B cell (primary cell): ENCODE data around the gene GSTP1. TPM values are rescaled to one million over a fixed set of nuclear protein-coding genes. Genes with fewer than 3 reads are reported as not detected.

Experiments
- ATAC-seq: fragments of 200-7000 bp; cut with Tn5 transposase; one replicate; pipeline ENCODE4 v1.10.0; 2021; ENCODE audit warnings: low read depth, mild to moderate bottlenecking, moderate number of reproducible peaks, moderate library complexity
- CTCF ChIA-PET: fragments of 350-600 bp; sonication (Branson Sonifier 250); formaldehyde crosslinking; loops from one replicate; lab custom pipeline; 2021; ENCODE audit warnings: antibody characterized with exemption, inconsistent platforms; lab: Charles Lee
- POLR2A ChIA-PET: fragments of 350-600 bp; sonication (Branson Sonifier 250); formaldehyde crosslinking; loops from one replicate; lab custom pipeline; 2021; ENCODE audit warnings: antibody characterized with exemption; lab: Charles Lee
- DNase-seq: peaks from one replicate; pipeline ENCODE4 v3.0.0; 2013
- H2AFZ ChIP-seq: 2 replicates; pipeline ENCODE4 v1.6.1; 2012; ENCODE audit warnings: mild to moderate bottlenecking, low read depth, low read length; ENCODE audit not compliant: insufficient read depth, poor library complexity, severe bottlenecking
- H3K27ac ChIP-seq, 2 donors: 1 replicate in 1 of 2; 2 replicates in 1 of 2; pipeline ENCODE4 v1.5.1; 2012 to 2013; ENCODE audit warnings: low read length in 2 of 2, mild to moderate bottlenecking in 2 of 2, moderate library complexity in 1 of 2
- H3K27me3 ChIP-seq, 4 experiments: fragments of 200-600 bp in 1 of 4; sonication (generic) in 1 of 4; replicated peaks in 1 of 4; 1 replicate in 2 of 4; 2 replicates in 2 of 4; pipeline versions ENCODE4 v1.6.1 to v1.7.0; 2013 to 2016; ENCODE audit warnings: low read length in 3 of 4, mild to moderate bottlenecking in 2 of 4, mixed read lengths in 1 of 4, moderate library complexity in 1 of 4; ENCODE audit not compliant: insufficient read depth in 4 of 4, control insufficient read depth in 3 of 4; ENCODE audit errors: control extremely low read depth in 1 of 4
- H3K36me3 ChIP-seq, 2 experiments: replicated peaks in 1 of 2; 1 replicate in 1 of 2; 2 replicates in 1 of 2; pipeline versions ENCODE4 v1.6.1 to v1.7.1; 2013; ENCODE audit warnings: low read length in 1 of 2; ENCODE audit not compliant: insufficient read depth in 2 of 2, control insufficient read depth in 1 of 2; ENCODE audit errors: control extremely low read depth in 1 of 2, extremely low read depth in 1 of 2
- H3K4me1 ChIP-seq, 2 donors: fragments of 200-600 bp in 1 of 2; sonication (generic) in 1 of 2; 1 replicate in 1 of 2; 2 replicates in 1 of 2; pipeline versions ENCODE4 v1.5.1 to v1.6.1; 2013 to 2017; ENCODE audit warnings: low read length in 2 of 2; ENCODE audit not compliant: control insufficient read depth in 2 of 2, insufficient read depth in 2 of 2
- H3K4me2 ChIP-seq: replicated peaks from 2 replicates; pipeline ENCODE3; 2012; ENCODE audit warnings: mild to moderate bottlenecking, low read depth, low read length; ENCODE audit not compliant: poor library complexity, severe bottlenecking
- H3K4me3 ChIP-seq, 5 experiments: fragments of 200-600 bp in 1 of 5; sonication (generic) in 1 of 5; 1 replicate in 3 of 5; 2 replicates in 2 of 5; pipeline versions ENCODE4 v1.5.1 to v1.7.0; 2011 to 2016; ENCODE audit warnings: low read length in 4 of 5, mild to moderate bottlenecking in 4 of 5, low read depth in 2 of 5, control low read depth in 1 of 5, moderate library complexity in 1 of 5; ENCODE audit not compliant: insufficient read depth in 1 of 5; ENCODE audit errors: control extremely low read depth in 1 of 5, extremely low read depth in 1 of 5
- H3K79me2 ChIP-seq: fragments of 200-600 bp; sonication (generic); one replicate; pipeline ENCODE4 v1.6.0; 2016; ENCODE audit warnings: low read length; ENCODE audit not compliant: control insufficient read depth, insufficient read depth
- H3K9ac ChIP-seq: fragments of 200-600 bp; sonication (generic); 2 replicates; pipeline ENCODE4 v1.6.1; 2017; ENCODE audit warnings: mild to moderate bottlenecking, low read length, moderate library complexity
- H3K9me3 ChIP-seq, 3 donors: one replicate each; pipeline versions ENCODE4 v1.6.1 to v1.7.1; 2013; ENCODE audit warnings: low read length in 2 of 3; ENCODE audit not compliant: control insufficient read depth in 2 of 3, insufficient read depth in 1 of 3; ENCODE audit errors: control extremely low read depth in 1 of 3
- H4K20me1 ChIP-seq: 2 replicates; pipeline ENCODE4 v1.6.0; 2012; ENCODE audit warnings: mild to moderate bottlenecking, low read length; ENCODE audit not compliant: insufficient read depth, control insufficient read depth, poor library complexity, severe bottlenecking
- H3K27ac Mint-ChIP-seq: one replicate; pipeline ENCODE4 v1.8.0; 2021; ENCODE audit warnings: mixed read lengths
- H3K27me3 Mint-ChIP-seq: one replicate; pipeline ENCODE4 v1.8.0; 2021; ENCODE audit warnings: mixed read lengths
- H3K4me1 Mint-ChIP-seq: one replicate; pipeline ENCODE4 v1.8.0; 2021; ENCODE audit warnings: mixed read lengths
- H3K4me3 Mint-ChIP-seq: one replicate; pipeline ENCODE4 v1.8.0; 2021; ENCODE audit warnings: mixed read lengths
- H3K9me3 Mint-ChIP-seq: one replicate; pipeline ENCODE4 v1.8.0; 2022; ENCODE audit warnings: mixed read lengths; ENCODE audit not compliant: insufficient read depth
- EZH2 ChIP-seq: IDR thresholded peaks from 2 replicates; pipeline ENCODE4 v1.6.1; 2012; ENCODE audit warnings: borderline replicate concordance, low read depth, mild to moderate bottlenecking, moderate library complexity, low read length; ENCODE audit not compliant: insufficient read depth, poor library complexity, severe bottlenecking
- WGBS: methylation state at CpG from one replicate; pipeline ENCODE4 v1.1.5; 2013; ENCODE audit warnings: missing lambda C conversion rate; ENCODE audit not compliant: insufficient coverage; 5-methylcytosine and 5-hydroxymethylcytosine counted together
- intact Hi-C: fragments of 100-400 bp; cut with micrococcal nuclease; formaldehyde crosslinking; loops from one replicate; pipeline ENCODE4 v1.10.0; 2022
- polyA plus RNA-seq: library from polyadenylated mRNA; depleted of rRNA; stranded (reverse); fragments of >200 nt; gene quantifications from 2 replicates; pipeline ENCODE4 v1.2.3, GENCODE V29; 2012
- total RNA-seq, 2 donors: library from RNA; stranded (reverse); fragments of 120-200 nt in 1 of 2; gene quantifications; 1 replicate in 1 of 2; 2 replicates in 1 of 2; pipeline versions ENCODE4 v1.2.3 to v1.2.4, GENCODE V29; 2013 to 2022
- TF ChIP-seq, protein P1 (sequence below): fragments of 200-600 bp; IDR thresholded peaks from one replicate; pipeline ENCODE4 v1.8.0; 2022; ENCODE audit warnings: antibody characterized with exemption, mild to moderate bottlenecking

The GSTP1 gene
- total and polyA plus RNA-seq, 2 donors (not counting 1 experiment from before 2014, with no cell fraction given), result 200 to 313 TPM

DNA sequence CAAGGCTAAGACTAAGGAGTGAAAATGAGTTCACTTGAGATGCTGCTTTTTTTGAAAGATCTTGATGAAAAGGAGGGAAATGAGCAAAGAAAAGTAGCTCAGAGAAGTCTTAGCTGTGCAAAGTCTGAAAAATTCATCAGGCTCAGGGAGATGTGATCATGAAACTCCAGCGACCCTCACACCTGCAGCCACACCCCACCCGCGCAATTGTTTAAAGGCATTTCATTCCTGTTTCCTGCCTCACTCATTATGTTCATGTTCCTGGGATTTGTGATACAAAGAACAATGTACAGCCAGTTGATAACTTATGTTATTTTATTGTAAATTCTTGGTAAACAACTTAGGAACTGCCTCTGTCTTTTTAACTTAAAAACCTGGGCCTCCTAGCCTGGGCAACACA, 8.7 kb upstream of the GSTP1 start:
- Histone ChIP-seq H3K36me3 (no peaks in the 10 kb centered on the region), H3K27me3 (peaks cover 0 to 43% (median 14%) of the 10 kb centered on the region in 4 experiments), H2AFZ (no peak overlapping the region), H3K79me2 (no peaks in the 10 kb centered on the region), H3K9ac (no peak overlapping the region), H3K27ac (no peak overlapping the region), H3K9me3 (peaks cover 0 to 11% (median 0%) of the 10 kb centered on the region in 3 donors), H4K20me1 (no peaks in the 10 kb centered on the region), H3K4me3 (no peak overlapping the region), H3K4me2 (no peak overlapping the region), H3K4me1 (peaks cover 10% of the 10 kb centered on the region in 2 donors)
- CTCF ChIA-PET, result interaction anchor here (0.8 to 4.3 kb wide), 7 partner anchors 17 to 85 kb away, joined by 3 to 17 read pairs (median 3); partner anchors contain the start of gene TBX10
- no peak overlapping the region for H3K27ac Mint-ChIP-seq
- no peaks in the 10 kb centered on the region for H3K9me3 Mint-ChIP-seq
- no peak for ATAC-seq
- peaks cover 14% of the 10 kb centered on the region for H3K4me1 Mint-ChIP-seq
- H3K27me3 Mint-ChIP-seq, result peaks cover 33% of the 10 kb centered on the region
- intact Hi-C loops, result loop anchor here (5.0 kb wide), 1 partner anchor 137 kb away; no protein-coding TSS in a partner anchor
- no peak for TF ChIP-seq EZH2
- TF ChIP-seq, protein P1, sequence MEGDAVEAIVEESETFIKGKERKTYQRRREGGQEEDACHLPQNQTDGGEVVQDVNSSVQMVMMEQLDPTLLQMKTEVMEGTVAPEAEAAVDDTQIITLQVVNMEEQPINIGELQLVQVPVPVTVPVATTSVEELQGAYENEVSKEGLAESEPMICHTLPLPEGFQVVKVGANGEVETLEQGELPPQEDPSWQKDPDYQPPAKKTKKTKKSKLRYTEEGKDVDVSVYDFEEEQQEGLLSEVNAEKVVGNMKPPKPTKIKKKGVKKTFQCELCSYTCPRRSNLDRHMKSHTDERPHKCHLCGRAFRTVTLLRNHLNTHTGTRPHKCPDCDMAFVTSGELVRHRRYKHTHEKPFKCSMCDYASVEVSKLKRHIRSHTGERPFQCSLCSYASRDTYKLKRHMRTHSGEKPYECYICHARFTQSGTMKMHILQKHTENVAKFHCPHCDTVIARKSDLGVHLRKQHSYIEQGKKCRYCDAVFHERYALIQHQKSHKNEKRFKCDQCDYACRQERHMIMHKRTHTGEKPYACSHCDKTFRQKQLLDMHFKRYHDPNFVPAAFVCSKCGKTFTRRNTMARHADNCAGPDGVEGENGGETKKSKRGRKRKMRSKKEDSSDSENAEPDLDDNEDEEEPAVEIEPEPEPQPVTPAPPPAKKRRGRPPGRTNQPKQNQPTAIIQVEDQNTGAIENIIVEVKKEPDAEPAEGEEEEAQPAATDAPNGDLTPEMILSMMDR, result no peak
- no CpG with 5 or more reads among the region's 3 CpGs for WGBS
- DNase-seq, result no peak
- H3K4me3 Mint-ChIP-seq, result no peak overlapping the region
- POLR2A ChIA-PET, result no interaction called here

DNA sequence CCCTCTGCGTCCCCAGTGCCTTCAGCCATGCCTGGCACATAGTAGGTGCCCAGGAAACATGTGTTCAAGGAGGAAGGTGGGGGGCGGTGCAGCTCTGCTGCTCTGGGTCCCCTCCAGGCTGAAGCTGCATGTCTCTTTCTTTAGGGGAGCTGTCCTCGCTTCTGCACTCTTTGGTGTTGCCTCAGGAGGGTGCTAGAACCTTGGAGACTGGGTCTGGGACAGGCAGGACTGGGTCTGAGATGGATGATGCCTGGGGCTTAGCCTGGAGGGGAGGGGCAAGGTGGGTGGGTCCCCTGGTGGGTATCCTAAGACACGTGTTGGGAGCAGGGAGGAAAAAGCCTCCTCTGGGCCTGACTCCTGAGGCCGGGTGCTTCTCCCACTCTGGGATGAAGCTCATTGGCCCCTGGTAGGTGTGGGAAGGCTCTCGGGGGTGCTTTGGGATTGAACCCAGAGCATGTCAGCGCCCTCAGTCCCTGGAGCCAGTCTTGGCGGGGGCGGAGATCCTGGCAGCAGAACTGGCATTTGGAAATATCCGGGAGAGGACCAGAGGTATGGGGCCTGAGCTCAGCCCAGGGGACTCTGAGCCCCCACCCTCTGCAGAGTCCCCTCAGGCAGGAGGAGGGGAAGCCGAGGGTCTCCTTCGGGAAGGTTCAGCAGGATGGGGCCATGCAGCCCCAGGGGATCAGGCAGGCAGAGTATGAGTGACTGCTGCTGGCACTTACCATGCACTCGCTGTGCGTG, 6.7 kb upstream of the GSTP1 start:
- H3K27ac ChIP-seq, result no peak overlapping the region
- WGBS, result 93% methylated on average over 13 of the region's 14 CpGs
- Mint-ChIP-seq H3K27me3 (peaks cover 33% of the 10 kb centered on the region), H3K4me1 (peaks cover 15% of the 10 kb centered on the region), H3K9me3 (no peaks in the 10 kb centered on the region), H3K27ac (no peak overlapping the region), H3K4me3 (no peak overlapping the region)
- H3K79me2 ChIP-seq, result no peaks in the 10 kb centered on the region
- POLR2A ChIA-PET, result interaction anchor here (0.7 kb wide), 1 partner anchor 13 kb away, joined by 10 read pairs; no protein-coding TSS in a partner anchor
- H3K4me3 ChIP-seq, result no peak overlapping the region
- ATAC-seq (no peak), DNase-seq (no peak)
- H3K9me3 ChIP-seq, result peaks cover 0 to 6% (median 0%) of the 10 kb centered on the region in 3 donors
- H3K4me1 ChIP-seq, result peaks cover 11% of the 10 kb centered on the region in 2 donors
- H3K36me3 ChIP-seq, result no peaks in the 10 kb centered on the region
- no peak overlapping the region for H3K4me2 ChIP-seq
- H4K20me1 ChIP-seq, result no peaks in the 10 kb centered on the region
- no peak overlapping the region for H2AFZ ChIP-seq
- peaks cover 0 to 37% (median 10%) of the 10 kb centered on the region in 4 experiments for H3K27me3 ChIP-seq
- CTCF ChIA-PET, result interaction anchor here (1.1 to 3.3 kb wide), 3 partner anchors 9 to 72 kb away, joined by 3 to 12 read pairs (median 3); partner anchors contain the start of gene NUDT8
- intact Hi-C loops, result no loop called here
- no peak for TF ChIP-seq EZH2
- TF ChIP-seq, protein P1, result no peak
- H3K9ac ChIP-seq, result no peak overlapping the region
